D721Med (cell line): ENCODE data around the gene SLC5A2.

ENCODE experiments used
- DNase-seq: peaks from one replicate; pipeline ENCODE4 v3.0.0; 2011; ENCODE audit warnings: low spot score; ENCODE audit not compliant: insufficient read length
- FAIRE-seq: peaks from 2 replicates; lab custom pipeline; 2011; peaks lifted over from hg19 to GRCh38; lab: Jason Lieb, UNC
- CTCF ChIP-seq: IDR thresholded peaks from 2 replicates; pipeline ENCODE4 v1.5.1; 2012; ENCODE audit warnings: mild to moderate bottlenecking, control low read depth; ENCODE audit not compliant: insufficient read depth; ENCODE audit errors: missing control alignments

The SLC5A2 gene

GRCh38 chr16:31504159-31504558 lies 21.2 kb downstream of the SLC5A2 start:
- DNase-seq, result no peak
- FAIRE-seq, result no peak
- no peak for TF ChIP-seq CTCF

GRCh38 chr16:31505483-31505882 lies 22.6 kb downstream of the SLC5A2 start:
- no peak for FAIRE-seq
- no peak for DNase-seq
- TF ChIP-seq CTCF, result no peak

GRCh38 chr16:31507617-31507928 lies 24.6 kb downstream of the SLC5A2 start:
- DNase-seq (no peak), FAIRE-seq (no peak)
- no peak for TF ChIP-seq CTCF

GRCh38 chr16:31507929-31508705 lies 25.2 kb downstream of the SLC5A2 start, which contains the start of gene RUSF1:
Gene RUSF1 (minus strand): TSS chr16:31508391. CDS start chr16:31508373, 18 bp downstream.
- no peak for FAIRE-seq
- DNase-seq, result peak; percentile 82
- no peak for TF ChIP-seq CTCF

GRCh38 chr16:31508706-31509195 lies 25.8 kb downstream of the SLC5A2 start:
- DNase-seq, result no peak
- no peak for TF ChIP-seq CTCF
- FAIRE-seq, result no peak

GRCh38 chr16:31513126-31513525 lies 30.2 kb downstream of the SLC5A2 start:
- FAIRE-seq (no peak), DNase-seq (no peak)
- no peak for TF ChIP-seq CTCF

- TF ChIP-seq CTCF, result no peak
- DNase-seq, result no peak
- FAIRE-seq, result no peak
Observed at GRCh38 chr16:31513884-31514283, 31.0 kb downstream of the SLC5A2 start.
